DOHH2 (cell line): ENCODE results near the gene LDLR.
"Not testable (repeated sequence)": the region's sequence is repeated elsewhere in the genome, so short reads cannot be mapped to it uniquely, and the experiment has no call there.

Experiments
- H3F3A ChIP-seq: fragments of 200-600 bp; sonication (generic), shearing (Covaris generic); 2 replicates; pipeline ENCODE4 v1.6.0; 2016; ENCODE audit warnings: antibody characterized with exemption, mild to moderate bottlenecking; ENCODE audit not compliant: control insufficient read depth, insufficient read depth
- H3K27ac ChIP-seq: fragments of 200-600 bp; sonication (generic); 2 replicates; pipeline ENCODE4 v1.5.1; 2014; ENCODE audit warnings: low read depth, mild to moderate bottlenecking, low read length, moderate library complexity
- H3K27me3 ChIP-seq: fragments of 200-600 bp; sonication (generic); 2 replicates; pipeline ENCODE4 v1.6.1; 2014; ENCODE audit warnings: mild to moderate bottlenecking, low read length, mixed read lengths; ENCODE audit not compliant: control insufficient read depth
- H3K36me3 ChIP-seq: fragments of 200-600 bp; sonication (generic); 2 replicates; pipeline ENCODE4 v1.6.1; 2014; ENCODE audit warnings: mild to moderate bottlenecking, low read length, moderate library complexity, mixed read lengths; ENCODE audit not compliant: control insufficient read depth
- H3K4me1 ChIP-seq: fragments of 200-600 bp; sonication (generic); 2 replicates; pipeline ENCODE4 v1.6.1; 2014; ENCODE audit warnings: mild to moderate bottlenecking, low read length, mixed read lengths; ENCODE audit not compliant: control insufficient read depth
- H3K4me2 ChIP-seq: fragments of 200-600 bp; sonication (generic); 2 replicates; pipeline ENCODE4 v1.6.0; 2014; ENCODE audit warnings: mild to moderate bottlenecking, low read length, moderate library complexity
- H3K4me3 ChIP-seq: fragments of 200-600 bp; sonication (generic); 2 replicates; pipeline ENCODE4 v1.5.1; 2014; ENCODE audit warnings: mild to moderate bottlenecking, low read length, mixed read lengths
- H3K79me2 ChIP-seq: fragments of 200-600 bp; sonication (generic); 2 replicates; pipeline ENCODE4 v1.6.1; 2014; ENCODE audit warnings: mild to moderate bottlenecking, low read length, mixed read lengths; ENCODE audit not compliant: control insufficient read depth
- H3K9me2 ChIP-seq: fragments of 200-600 bp; sonication (generic); replicated peaks from 2 replicates; pipeline ENCODE4 v1.6.1; 2014; ENCODE audit warnings: mild to moderate bottlenecking, low read length, mixed read lengths; ENCODE audit not compliant: control insufficient read depth
- H3K9me3 ChIP-seq: fragments of 200-600 bp; sonication (generic); 2 replicates; pipeline ENCODE4 v1.6.1; 2014; ENCODE audit warnings: antibody characterized with exemption, low read length, mixed read lengths; ENCODE audit not compliant: control insufficient read depth, insufficient read depth
- H4K20me1 ChIP-seq: fragments of 200-600 bp; sonication (generic); 2 replicates; pipeline ENCODE4 v1.6.0; 2014; ENCODE audit warnings: low read depth, mild to moderate bottlenecking, antibody characterized with exemption, low read length, moderate library complexity; ENCODE audit not compliant: control insufficient read depth, insufficient read depth
- EZH2phosphoT487 ChIP-seq: fragments of 200-600 bp; sonication (generic); IDR thresholded peaks from 2 replicates; pipeline ENCODE4 v1.6.1; 2017; ENCODE audit warnings: borderline replicate concordance, mild to moderate bottlenecking, antibody characterized with exemption, low read length, moderate library complexity, mixed read lengths
- TF ChIP-seq, protein P1 (sequence below): fragments of 200-600 bp; sonication (generic); IDR thresholded peaks from one replicate; pipeline ENCODE4 v1.5.1; 2014; ENCODE audit warnings: antibody characterized with exemption, mild to moderate bottlenecking, low read depth, low read length; ENCODE audit not compliant: poor library complexity, severe bottlenecking

LDLR gene

DNA sequence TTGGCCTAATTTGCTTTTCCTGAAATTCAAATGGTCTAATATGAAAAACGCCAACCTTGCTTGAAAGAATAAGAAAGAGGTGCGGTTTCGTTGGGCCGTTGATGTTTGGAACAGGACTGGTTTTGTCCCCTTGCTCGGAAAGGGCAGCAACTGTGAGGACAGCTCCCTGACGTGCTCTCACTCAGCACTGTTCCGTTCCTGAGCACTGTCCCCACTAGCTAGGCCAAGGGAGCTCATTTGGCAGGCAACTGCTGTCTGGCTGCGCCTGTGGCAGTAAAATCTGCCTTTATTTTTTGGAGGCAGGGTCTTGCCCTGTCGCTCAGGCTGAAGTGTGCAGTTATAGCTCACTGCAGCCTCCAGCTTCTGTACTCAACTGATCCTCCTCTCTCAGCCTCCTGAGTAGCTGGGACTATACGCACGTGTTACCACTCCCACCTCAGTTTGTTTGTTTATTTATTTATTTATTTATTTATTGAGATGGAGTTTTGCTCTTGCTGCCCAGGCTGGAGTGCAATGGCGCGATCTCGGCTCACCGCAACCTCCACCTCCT lies 4.5 kb downstream of the LDLR start:
- H3K36me3 ChIP-seq: peaks cover 75% of the 10 kb centered on the region
- TF ChIP-seq EZH2phosphoT487: no peak
- TF ChIP-seq, protein P1, sequence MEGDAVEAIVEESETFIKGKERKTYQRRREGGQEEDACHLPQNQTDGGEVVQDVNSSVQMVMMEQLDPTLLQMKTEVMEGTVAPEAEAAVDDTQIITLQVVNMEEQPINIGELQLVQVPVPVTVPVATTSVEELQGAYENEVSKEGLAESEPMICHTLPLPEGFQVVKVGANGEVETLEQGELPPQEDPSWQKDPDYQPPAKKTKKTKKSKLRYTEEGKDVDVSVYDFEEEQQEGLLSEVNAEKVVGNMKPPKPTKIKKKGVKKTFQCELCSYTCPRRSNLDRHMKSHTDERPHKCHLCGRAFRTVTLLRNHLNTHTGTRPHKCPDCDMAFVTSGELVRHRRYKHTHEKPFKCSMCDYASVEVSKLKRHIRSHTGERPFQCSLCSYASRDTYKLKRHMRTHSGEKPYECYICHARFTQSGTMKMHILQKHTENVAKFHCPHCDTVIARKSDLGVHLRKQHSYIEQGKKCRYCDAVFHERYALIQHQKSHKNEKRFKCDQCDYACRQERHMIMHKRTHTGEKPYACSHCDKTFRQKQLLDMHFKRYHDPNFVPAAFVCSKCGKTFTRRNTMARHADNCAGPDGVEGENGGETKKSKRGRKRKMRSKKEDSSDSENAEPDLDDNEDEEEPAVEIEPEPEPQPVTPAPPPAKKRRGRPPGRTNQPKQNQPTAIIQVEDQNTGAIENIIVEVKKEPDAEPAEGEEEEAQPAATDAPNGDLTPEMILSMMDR: no peak
- H3K4me2 ChIP-seq: peak overlapping the region; percentile 42; the same call in 1 of the 2 replicates
- peaks cover 96% of the 10 kb centered on the region for H3K79me2 ChIP-seq
- peaks cover 47% of the 10 kb centered on the region for H4K20me1 ChIP-seq
- no peak overlapping the region for H3K27ac ChIP-seq
- no peaks in the 10 kb centered on the region for H3K9me2 ChIP-seq
- peaks cover 58% of the 10 kb centered on the region for H3K4me1 ChIP-seq
- peaks cover 36% of the 10 kb centered on the region for H3K27me3 ChIP-seq
- H3K4me3 ChIP-seq: no peak overlapping the region
- H3F3A ChIP-seq: peaks cover 12% of the 10 kb centered on the region; the same call in 1 of the 2 replicates
- H3K9me3 ChIP-seq: no peaks in the 10 kb centered on the region

DNA sequence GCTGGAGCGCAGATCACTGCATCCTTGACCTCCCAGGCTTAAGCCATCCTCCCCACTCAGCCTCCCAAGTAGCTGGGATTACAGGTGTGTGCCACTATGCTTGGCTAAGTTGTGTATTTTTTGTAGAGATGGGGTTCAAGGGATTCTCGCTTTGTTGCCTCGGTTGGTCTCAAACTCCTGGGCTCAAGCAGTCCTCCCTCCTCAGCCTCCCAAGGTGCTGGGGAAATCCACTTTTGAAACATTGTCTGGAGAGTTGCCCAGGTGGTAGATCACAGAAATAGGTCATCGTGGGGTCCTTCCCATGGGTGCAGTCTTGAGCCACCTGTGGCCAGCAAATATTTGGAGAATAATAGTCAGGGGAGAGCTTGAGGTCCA lies 5.2 kb downstream of the LDLR start:
- Histone ChIP-seq H3K9me3 (no peaks in the 10 kb centered on the region), H3K79me2 (peaks cover 98% of the 10 kb centered on the region), H3K4me1 (peaks cover 50% of the 10 kb centered on the region), H3F3A (peaks cover 15% of the 10 kb centered on the region), H3K36me3 (peaks cover 79% of the 10 kb centered on the region), H3K27me3 (peaks cover 30% of the 10 kb centered on the region), H3K9me2 (no peaks in the 10 kb centered on the region), H4K20me1 (peaks cover 47% of the 10 kb centered on the region), H3K4me3 (no peak overlapping the region), H3K27ac (no peak overlapping the region), H3K4me2 (no peak overlapping the region)
- TF ChIP-seq EZH2phosphoT487: no peak
- TF ChIP-seq, protein P1: no peak

DNA sequence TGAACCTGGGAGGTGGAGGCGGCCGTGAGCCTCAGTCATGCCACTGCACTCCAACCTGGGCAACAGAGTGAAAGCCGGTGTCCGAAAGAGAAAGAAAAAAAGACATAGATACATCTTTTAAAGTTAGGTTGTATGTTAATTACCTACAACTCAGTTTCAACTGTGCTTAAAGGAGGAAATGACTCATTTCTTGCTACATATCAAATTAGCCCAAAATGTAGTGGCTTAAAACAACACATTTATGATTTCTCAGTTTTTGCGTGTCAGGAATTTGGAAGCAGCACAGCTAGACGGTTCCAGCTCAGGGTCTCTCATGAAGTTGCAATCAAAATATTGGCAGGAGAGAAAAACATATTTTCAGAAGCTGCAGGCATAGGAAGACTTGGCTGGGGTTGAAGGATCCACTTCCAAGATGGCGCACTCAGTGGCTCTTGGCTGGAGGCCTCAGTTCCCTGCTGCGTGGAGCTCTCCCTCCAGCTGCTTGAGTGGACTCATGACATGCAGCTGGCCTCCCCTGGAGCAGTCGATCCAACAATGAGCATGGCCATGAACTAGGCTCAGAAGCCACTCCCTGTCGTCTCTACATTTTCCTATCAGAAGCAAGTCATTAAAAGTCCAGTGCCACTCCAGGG lies 7.1 kb downstream of the LDLR start:
- Histone ChIP-seq H3K79me2 (peaks cover 97% of the 10 kb centered on the region), H3K4me3 (no peak overlapping the region), H3K27me3 (peaks cover 24% of the 10 kb centered on the region), H3K4me1 (peaks cover 37% of the 10 kb centered on the region), H3F3A (peaks cover 12% of the 10 kb centered on the region), H3K27ac (no peak overlapping the region), H3K36me3 (peaks cover 79% of the 10 kb centered on the region), H3K9me3 (no peaks in the 10 kb centered on the region), H3K9me2 (no peaks in the 10 kb centered on the region), H3K4me2 (no peak overlapping the region), H4K20me1 (peaks cover 49% of the 10 kb centered on the region)
- TF ChIP-seq EZH2phosphoT487: no peak
- TF ChIP-seq, protein P1: no peak

DNA sequence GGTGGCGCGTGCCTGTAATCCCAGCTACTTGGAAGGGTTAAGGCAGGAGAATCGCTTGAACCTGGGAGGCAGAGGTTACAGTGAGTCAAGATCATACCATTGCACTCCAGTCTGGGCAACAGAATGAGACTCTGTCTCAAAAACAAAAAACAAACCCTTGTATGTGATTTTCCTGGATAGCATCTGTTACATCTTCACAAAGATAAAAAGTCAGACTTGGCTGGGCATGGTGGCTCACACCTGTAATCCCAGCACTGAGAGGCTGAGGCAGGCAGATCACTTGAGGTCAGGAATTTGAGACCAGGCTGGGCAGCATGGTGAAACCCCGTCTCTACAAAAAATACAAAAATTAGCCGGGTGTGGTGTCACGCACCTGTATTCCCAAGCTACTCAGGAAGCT lies 8.1 kb downstream of the LDLR start:
- not testable (repeated sequence) for H3K4me2 ChIP-seq, H3K9me2 ChIP-seq, H3F3A ChIP-seq, H3K9me3 ChIP-seq, H3K27ac ChIP-seq, H3K4me3 ChIP-seq
- Histone ChIP-seq H3K4me1 (peaks cover 27% of the 10 kb centered on the region), H3K36me3 (peaks cover 73% of the 10 kb centered on the region), H4K20me1 (peaks cover 41% of the 10 kb centered on the region), H3K27me3 (peaks cover 19% of the 10 kb centered on the region), H3K79me2 (peaks cover 87% of the 10 kb centered on the region)
